ENCODE data around the gene LARP1.
"Not testable (repeated sequence)": the region's sequence is repeated elsewhere in the genome, so short reads cannot be mapped to it uniquely, and the experiment has no call there.

Gene LARP1

DNA sequence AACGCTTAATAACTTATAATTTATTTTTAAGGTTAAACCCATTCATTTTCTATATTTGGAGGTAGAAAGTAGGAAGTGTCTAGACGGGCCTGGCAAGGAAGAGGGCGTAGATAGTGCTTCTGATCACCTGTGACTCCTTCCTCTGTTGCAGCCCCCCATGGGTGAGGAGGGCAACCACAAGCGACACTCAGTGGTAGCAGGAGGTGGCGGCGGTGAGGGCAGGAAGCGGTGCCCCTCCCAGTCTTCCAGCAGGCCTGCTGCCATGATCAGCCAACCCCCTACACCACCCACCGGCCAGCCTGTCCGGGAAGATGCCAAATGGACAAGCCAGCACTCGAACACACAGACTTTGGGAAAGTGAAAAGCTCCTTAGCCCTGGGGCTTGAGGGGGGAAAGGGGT, 58.6 kb downstream of the LARP1 start:
- Mint-ChIP-seq H3K4me3 (no peak overlapping the region), H3K27ac (peak overlapping the region; percentile 65), H3K9me3 (no peaks in the 10 kb centered on the region), H3K4me1 (ENCODE audit: low read depth) (peaks cover 31% of the 10 kb centered on the region), H3K36me3 (ENCODE audit: low read depth) (peaks cover 81% of the 10 kb centered on the region), H3K27me3 (no peaks in the 10 kb centered on the region)

DNA sequence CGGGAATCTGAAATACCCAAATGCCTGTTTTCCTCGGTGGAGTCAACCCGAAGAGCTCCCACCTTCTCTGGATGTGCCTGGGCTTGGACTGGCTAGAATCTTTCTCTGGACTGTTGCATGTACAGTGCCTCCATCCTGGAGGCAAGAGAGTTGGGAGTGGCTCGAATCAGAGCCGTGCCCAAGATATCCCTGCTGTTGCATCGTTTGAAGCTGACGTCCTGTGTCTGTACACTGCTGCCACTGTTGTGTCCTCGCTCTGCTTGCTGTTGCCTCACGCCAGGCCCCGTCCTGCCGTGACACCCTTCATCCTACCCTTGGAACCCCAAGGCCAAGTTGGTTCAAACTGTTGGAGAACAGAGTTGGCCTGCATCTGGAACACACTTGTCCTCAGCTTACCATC, 59.8 kb downstream of the LARP1 start:
- Mint-ChIP-seq H3K27ac (peak overlapping the region; percentile 53), H3K36me3 (ENCODE audit: low read depth) (peaks cover 79% of the 10 kb centered on the region), H3K9me3 (no peaks in the 10 kb centered on the region), H3K27me3 (no peaks in the 10 kb centered on the region), H3K4me1 (ENCODE audit: low read depth) (peaks cover 39% of the 10 kb centered on the region), H3K4me3 (no peak overlapping the region)

DNA sequence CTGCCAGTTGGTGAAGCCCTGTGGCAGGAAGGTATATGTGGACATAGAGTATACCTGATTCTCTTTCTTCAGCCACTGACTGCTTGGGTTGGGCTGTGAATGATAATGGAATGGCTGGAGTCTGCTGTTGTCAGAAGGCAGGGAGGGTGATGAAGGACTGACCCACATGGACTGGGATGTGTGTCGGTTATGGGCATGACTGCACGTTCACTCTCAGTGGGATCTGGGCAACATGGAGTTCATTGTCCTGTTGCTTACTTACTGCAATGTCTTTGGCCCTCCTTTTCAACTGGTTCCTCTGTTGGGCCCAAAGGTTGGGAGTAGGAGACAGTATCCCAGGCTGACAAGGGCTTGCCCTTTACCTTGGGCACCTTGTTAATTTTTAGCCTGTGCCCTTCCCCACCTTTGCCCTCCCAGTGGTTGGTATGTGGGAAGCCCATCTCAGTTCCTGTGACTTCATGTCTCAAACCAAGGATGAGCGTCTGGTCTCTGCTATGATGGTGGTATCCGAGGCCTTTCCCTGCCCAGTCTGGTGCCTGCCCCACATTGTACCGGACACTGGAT, 60.6 kb downstream of the LARP1 start:
- peak overlapping the region; percentile 49 for H3K27ac Mint-ChIP-seq
- H3K4me3 Mint-ChIP-seq = no peak overlapping the region
- H3K36me3 Mint-ChIP-seq (ENCODE audit: low read depth) = peaks cover 74% of the 10 kb centered on the region
- H3K27me3 Mint-ChIP-seq = no peaks in the 10 kb centered on the region
- no peaks in the 10 kb centered on the region for H3K9me3 Mint-ChIP-seq
- peaks cover 39% of the 10 kb centered on the region for H3K4me1 Mint-ChIP-seq (ENCODE audit: low read depth)

DNA sequence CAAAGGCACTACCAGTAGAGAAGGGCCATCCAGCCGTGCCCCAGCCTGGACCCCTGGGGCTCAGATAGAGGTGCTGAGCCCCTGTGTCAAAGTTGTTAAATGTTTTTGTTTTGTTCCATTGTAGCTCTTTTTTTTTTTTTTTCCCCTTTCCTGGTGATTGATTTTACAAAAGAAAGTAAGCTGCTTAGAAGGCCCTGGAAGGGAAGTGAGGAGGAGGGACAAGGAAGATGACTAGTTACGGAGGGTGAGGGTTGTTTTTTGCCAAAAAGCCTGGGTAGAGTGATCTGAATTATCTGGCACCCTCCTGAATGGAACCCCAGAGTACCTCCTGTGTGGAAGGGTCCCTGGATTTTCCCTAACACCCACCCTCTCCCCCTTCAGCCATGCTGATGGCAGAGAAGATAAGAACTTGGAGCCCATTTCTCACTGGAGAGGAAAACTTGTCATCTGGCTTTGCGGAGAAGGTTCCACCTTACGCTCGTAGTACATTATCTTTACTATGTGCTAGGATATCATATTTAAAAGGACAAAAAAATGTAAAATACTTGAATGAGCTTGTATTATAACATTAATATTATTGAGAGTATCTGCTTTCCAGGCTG, 61.8 kb downstream of the LARP1 start:
- Mint-ChIP-seq H3K4me1 (ENCODE audit: low read depth) (peaks cover 28% of the 10 kb centered on the region), H3K27ac (peak overlapping the region; percentile 34), H3K36me3 (ENCODE audit: low read depth) (peaks cover 71% of the 10 kb centered on the region), H3K4me3 (no peak overlapping the region), H3K27me3 (no peaks in the 10 kb centered on the region), H3K9me3 (no peaks in the 10 kb centered on the region)

DNA sequence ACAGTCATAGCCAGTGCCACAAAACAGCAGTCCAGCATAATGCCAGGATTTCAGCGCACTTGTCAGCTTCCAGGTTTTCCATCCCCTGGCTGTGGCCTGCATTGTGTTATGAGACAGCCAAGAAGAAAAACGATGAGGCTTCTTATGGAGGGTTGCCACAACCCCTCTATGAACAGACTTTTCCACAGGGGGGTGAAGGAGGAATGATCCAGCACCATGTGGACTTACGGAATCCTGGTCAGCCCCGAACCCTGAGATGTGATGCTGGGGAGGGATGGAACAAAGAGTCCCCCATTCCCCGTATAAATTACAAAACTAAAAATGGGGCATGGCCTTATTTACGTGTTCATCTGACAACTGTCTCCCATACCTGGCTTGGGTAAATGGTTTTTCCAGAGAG, 62.6 kb downstream of the LARP1 start:
- Mint-ChIP-seq H3K36me3 (ENCODE audit: low read depth) (peaks cover 68% of the 10 kb centered on the region), H3K9me3 (no peaks in the 10 kb centered on the region), H3K4me1 (ENCODE audit: low read depth) (peaks cover 21% of the 10 kb centered on the region), H3K4me3 (no peak overlapping the region), H3K27ac (no peak overlapping the region), H3K27me3 (no peaks in the 10 kb centered on the region)

DNA sequence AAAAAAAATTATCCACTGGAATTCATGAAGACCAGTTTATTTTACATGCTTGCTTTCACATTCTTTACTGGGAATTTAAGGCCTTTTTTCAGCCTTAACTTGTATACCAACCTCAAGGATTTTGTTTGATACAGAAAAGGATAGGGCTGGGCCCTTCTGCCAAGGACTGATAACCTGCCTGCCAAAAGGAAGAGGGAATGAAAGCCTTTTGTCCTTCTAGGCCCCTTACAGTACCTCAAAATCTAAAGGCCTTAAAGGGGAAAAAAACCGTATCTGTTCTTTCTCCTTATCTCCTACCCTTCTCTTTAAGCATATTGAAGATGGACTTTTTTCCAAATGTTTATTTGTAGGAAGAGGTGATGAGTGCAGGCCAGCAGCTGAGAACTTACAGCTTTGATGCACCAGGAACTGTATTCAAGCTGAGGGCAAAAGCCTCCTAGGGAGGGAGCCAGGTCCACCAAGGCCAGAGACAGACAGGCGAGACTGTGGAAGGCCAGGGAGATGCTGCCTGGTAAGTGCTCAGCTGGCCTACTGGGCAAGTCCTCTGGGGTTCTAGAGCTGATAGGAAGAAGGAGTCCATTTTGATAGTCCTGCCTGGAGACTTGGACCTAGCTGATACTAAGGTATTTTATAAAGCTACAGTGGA, 63.4 kb downstream of the LARP1 start:
- H3K4me3 Mint-ChIP-seq = no peak overlapping the region
- no peaks in the 10 kb centered on the region for H3K27me3 Mint-ChIP-seq
- no peak overlapping the region for H3K27ac Mint-ChIP-seq
- peaks cover 14% of the 10 kb centered on the region for H3K4me1 Mint-ChIP-seq (ENCODE audit: low read depth)
- H3K9me3 Mint-ChIP-seq = no peaks in the 10 kb centered on the region
- peaks cover 66% of the 10 kb centered on the region for H3K36me3 Mint-ChIP-seq (ENCODE audit: low read depth)

DNA sequence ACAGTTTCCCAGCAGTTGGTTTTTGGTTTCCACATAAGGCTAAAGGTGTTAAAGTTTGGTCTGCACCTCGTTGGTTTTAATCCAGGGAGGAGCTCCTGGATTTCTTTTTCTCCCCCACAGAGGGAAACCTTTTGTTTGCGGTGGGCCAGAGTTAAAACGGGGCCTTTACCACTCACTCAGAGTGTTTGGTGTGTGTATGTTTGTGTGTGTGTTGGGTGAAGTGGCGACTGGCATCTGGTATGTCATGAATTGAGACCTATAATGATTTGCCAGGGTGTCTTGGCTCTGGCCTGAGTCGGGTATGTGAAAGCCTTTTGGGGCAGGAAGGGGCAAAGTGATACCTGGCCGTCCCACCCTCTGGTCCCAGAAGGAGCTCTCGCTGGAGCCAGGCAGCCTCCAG, 64.4 kb downstream of the LARP1 start:
- peaks cover 65% of the 10 kb centered on the region for H3K36me3 Mint-ChIP-seq (ENCODE audit: low read depth)
- no peak overlapping the region for H3K4me3 Mint-ChIP-seq
- H3K9me3 Mint-ChIP-seq = no peaks in the 10 kb centered on the region
- H3K27me3 Mint-ChIP-seq = no peaks in the 10 kb centered on the region
- no peak overlapping the region for H3K27ac Mint-ChIP-seq
- H3K4me1 Mint-ChIP-seq (ENCODE audit: low read depth) = peaks cover 10% of the 10 kb centered on the region

DNA sequence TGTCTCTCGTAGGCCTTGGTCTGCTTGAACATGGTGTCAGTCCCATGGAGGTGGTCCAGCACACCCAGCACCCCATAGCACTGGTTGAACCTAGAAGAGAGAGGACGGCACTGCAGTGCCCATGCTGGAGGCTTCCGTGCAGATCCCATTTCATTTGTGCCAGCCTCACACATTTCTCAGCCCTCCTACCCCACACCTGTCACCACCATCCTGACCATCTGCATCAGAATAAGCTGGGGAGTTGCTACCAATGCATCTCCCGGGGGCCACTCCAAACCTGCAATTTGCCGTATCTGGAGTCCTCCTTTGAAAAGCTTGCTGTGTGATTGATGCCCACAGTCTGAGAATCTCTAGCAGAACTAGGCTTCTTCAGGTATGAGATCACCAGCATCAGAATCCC, 65.2 kb downstream of the LARP1 start:
- Mint-ChIP-seq H3K27ac (no peak overlapping the region), H3K9me3 (no peaks in the 10 kb centered on the region), H3K27me3 (no peaks in the 10 kb centered on the region), H3K36me3 (ENCODE audit: low read depth) (peaks cover 57% of the 10 kb centered on the region), H3K4me3 (no peak overlapping the region), H3K4me1 (ENCODE audit: low read depth) (peaks cover 10% of the 10 kb centered on the region)

DNA sequence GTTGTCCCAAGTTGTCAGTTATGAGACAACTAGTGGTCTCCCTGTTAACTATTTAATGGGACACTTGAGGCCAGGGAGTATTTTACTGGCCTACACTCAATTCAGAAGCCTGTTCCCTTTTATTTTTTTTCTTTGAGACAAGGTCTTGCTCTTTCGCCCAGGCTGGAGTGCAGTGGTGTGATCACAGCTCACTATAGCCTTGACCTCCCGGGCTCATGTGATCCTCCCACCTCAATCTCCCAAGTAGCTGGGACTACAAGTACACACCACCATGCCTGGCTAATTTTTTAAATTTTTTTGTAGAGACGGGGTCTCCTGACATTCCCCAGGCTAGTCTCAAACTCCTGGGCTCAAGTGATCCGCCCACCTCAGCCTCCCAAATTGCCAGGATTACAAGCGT, 67.7 kb downstream of the LARP1 start:
- Mint-ChIP-seq H3K36me3 (ENCODE audit: low read depth) (peaks cover 46% of the 10 kb centered on the region), H3K4me1 (ENCODE audit: low read depth) (peaks cover 28% of the 10 kb centered on the region)
- H3K27me3 Mint-ChIP-seq, H3K9me3 Mint-ChIP-seq, H3K4me3 Mint-ChIP-seq, H3K27ac Mint-ChIP-seq: not testable (repeated sequence)

DNA sequence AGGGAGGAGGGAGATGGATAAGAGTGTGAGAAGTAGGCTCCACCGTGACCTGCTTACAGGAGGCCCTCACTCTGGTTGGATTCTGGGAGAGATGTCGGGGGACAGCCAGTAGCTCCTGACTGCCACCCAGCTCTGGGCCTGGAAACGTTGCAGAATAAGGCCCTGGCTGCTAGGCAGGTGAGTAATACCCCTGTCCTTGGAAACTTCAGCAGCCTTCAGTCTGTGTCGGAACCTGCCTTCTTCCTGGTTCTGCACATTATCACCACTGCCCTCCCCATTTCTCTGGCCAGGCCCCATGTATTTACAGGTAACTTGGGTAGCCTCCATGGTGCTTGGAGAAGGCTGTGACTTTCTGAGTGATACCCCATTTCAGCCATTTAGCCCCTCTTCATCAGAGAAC, 68.4 kb downstream of the LARP1 start:
- H3K9me3 Mint-ChIP-seq = no peaks in the 10 kb centered on the region
- no peak overlapping the region for H3K4me3 Mint-ChIP-seq
- H3K4me1 Mint-ChIP-seq (ENCODE audit: low read depth) = peaks cover 35% of the 10 kb centered on the region
- no peaks in the 10 kb centered on the region for H3K27me3 Mint-ChIP-seq
- no peak overlapping the region for H3K27ac Mint-ChIP-seq
- peaks cover 48% of the 10 kb centered on the region for H3K36me3 Mint-ChIP-seq (ENCODE audit: low read depth)

DNA sequence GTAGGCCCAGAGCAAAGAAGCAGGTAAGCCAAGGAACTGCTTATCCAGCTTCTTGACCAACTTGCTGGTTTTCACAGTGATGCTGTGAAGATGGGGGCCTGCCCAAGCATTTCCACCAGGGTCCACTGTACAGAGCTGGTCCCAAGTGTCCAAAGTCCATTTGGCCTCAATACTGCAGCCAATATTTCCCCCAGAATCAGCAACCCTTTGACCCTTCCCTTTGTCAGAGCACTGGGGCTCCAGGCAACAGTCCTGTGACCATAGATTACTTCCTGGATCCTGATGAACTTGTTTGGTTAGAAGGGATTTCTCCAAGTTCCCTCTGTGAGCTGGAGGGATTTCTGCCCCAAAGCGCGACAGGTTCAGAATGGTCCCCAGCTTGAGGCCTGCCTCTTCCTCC, 68.9 kb downstream of the LARP1 start:
- H3K36me3 Mint-ChIP-seq (ENCODE audit: low read depth) = peaks cover 44% of the 10 kb centered on the region
- peaks cover 33% of the 10 kb centered on the region for H3K4me1 Mint-ChIP-seq (ENCODE audit: low read depth)
- no peaks in the 10 kb centered on the region for H3K9me3 Mint-ChIP-seq
- H3K27me3 Mint-ChIP-seq = no peaks in the 10 kb centered on the region
- H3K4me3 Mint-ChIP-seq = no peak overlapping the region
- no peak overlapping the region for H3K27ac Mint-ChIP-seq

DNA sequence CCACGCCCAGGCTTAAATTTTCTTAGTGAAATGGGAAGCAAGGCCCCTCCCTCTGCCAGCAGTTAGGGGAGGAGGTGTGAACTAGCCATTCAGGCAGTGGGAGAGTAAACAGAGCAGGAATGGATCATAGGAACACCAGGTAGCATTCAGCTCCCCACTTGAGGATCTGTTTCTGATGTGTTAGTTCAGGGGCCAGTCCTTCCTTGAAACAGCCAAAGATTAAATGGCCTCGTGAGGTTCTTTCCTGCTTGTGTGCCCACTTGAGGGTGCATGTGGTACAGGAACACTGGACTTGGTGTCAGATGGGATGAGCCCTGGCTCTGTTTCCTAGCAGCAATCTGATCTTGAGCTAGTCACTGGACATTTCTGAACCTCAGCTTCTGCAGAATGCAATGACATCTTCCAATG, 74.0 kb downstream of the LARP1 start:
- Mint-ChIP-seq H3K4me3 (no peak overlapping the region), H3K9me3 (no peaks in the 10 kb centered on the region), H3K36me3 (ENCODE audit: low read depth) (peaks cover 40% of the 10 kb centered on the region), H3K27me3 (no peaks in the 10 kb centered on the region), H3K4me1 (ENCODE audit: low read depth) (peaks cover 44% of the 10 kb centered on the region), H3K27ac (peak overlapping the region; percentile 40)

DNA sequence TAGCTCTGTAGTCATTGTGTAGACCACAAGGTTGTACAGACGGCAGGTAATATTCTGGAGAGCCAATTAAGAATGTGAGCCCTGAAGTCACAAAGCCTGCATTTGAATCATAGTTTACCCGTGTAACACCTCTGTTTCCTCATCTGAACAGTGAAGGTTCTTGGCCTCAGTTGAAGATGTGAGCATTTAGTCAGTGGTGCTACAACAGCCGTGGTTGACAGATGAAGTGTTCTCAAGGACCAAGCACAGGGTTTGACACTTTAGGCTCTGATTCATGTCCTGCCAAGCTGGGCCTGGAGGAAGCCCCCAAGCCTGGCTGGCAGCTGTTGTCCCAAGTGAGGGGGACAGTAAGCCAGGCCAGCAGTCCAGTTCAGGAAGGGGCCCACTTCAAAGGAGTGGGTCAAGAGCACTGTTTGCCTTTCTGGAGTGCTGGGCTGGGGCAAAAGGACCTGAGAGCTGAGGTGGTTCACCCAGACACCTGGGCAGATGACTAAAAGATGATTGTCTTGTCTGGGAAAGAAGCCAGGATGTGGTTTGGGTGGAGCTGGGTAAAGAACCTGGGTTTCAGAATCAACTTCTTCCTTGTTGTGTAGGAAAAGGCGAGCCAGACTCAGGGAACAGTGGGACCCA, 74.5 kb downstream of the LARP1 start:
- H3K27me3 Mint-ChIP-seq = no peaks in the 10 kb centered on the region
- peak overlapping the region; percentile 40 for H3K27ac Mint-ChIP-seq
- H3K9me3 Mint-ChIP-seq = no peaks in the 10 kb centered on the region
- H3K36me3 Mint-ChIP-seq (ENCODE audit: low read depth) = peaks cover 38% of the 10 kb centered on the region
- peaks cover 44% of the 10 kb centered on the region for H3K4me1 Mint-ChIP-seq (ENCODE audit: low read depth)
- H3K4me3 Mint-ChIP-seq = no peak overlapping the region

DNA sequence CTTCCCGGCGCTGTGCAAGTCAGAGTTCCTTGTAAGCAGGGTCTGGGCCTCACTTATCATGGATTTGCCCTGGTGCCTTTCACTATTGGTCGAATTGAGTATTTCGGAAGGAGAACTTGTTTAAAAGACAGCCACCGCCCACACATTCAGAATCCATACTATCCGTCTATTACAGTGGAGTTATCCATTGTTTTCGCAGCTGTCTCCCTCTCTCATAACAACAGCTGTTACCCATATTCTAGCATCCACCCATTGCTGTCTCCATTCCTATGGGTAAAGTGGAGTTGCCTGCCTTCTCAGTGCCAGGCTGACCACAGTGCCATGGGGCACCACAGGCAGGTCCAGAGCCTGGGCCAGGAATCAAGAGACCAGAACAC, 75.0 kb downstream of the LARP1 start:
- Mint-ChIP-seq H3K27ac (peak overlapping the region; percentile 37), H3K9me3 (no peaks in the 10 kb centered on the region), H3K36me3 (ENCODE audit: low read depth) (peaks cover 38% of the 10 kb centered on the region), H3K27me3 (no peaks in the 10 kb centered on the region), H3K4me3 (no peak overlapping the region), H3K4me1 (ENCODE audit: low read depth) (peaks cover 44% of the 10 kb centered on the region)

DNA sequence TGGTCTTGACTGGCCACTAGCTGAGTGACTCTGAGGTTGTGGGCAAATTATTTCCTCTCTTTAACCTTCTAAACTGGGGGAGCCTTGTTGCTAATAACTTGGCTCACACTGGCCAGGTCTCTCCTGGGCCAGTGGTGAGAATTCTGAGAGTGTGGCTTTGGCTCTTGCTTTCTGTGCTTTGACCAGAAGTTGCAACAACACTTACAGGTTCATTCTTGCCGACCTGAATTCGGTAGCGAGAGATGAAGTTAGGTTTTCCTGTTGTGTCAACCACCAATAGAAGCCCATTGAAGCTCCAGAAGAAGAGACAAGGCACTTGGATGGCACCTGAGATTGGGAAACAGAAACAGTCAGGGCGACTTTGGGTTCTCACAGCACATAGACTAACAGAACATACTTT, 75.4 kb downstream of the LARP1 start:
- Mint-ChIP-seq H3K9me3 (no peaks in the 10 kb centered on the region), H3K4me3 (no peak overlapping the region), H3K4me1 (ENCODE audit: low read depth) (peaks cover 43% of the 10 kb centered on the region), H3K36me3 (ENCODE audit: low read depth) (peaks cover 36% of the 10 kb centered on the region), H3K27ac (no peak overlapping the region), H3K27me3 (no peaks in the 10 kb centered on the region)

Data from stimulated activated naive CD8-positive, alpha-beta T cell treated with anti-CD3 and anti-CD28 coated beads, Interleukin-15, Interleukin-2, amounts not matched to agents 100 ng/mL and 50 ng/mL, for 24 hours (primary cell).